ENCODE measurements around the gene SLC2A11. TPM values are rescaled to one million over a fixed set of nuclear protein-coding genes. Genes with fewer than 3 reads are reported as not detected.

The SLC2A11 gene
- total RNA-seq, 4 donors from 2014 or later, result 17.5 to 30.0 (median 24.3) TPM

GRCh38 chr22:23838681-23839468 lies 18.8 kb upstream of the SLC2A11 start, which contains the start of gene DERL3:
TSS of gene DERL3 (minus strand) at chr22:23839006. CDS start at chr22:23838987, 19 bp downstream.
- TF ChIP-seq, protein P1, sequence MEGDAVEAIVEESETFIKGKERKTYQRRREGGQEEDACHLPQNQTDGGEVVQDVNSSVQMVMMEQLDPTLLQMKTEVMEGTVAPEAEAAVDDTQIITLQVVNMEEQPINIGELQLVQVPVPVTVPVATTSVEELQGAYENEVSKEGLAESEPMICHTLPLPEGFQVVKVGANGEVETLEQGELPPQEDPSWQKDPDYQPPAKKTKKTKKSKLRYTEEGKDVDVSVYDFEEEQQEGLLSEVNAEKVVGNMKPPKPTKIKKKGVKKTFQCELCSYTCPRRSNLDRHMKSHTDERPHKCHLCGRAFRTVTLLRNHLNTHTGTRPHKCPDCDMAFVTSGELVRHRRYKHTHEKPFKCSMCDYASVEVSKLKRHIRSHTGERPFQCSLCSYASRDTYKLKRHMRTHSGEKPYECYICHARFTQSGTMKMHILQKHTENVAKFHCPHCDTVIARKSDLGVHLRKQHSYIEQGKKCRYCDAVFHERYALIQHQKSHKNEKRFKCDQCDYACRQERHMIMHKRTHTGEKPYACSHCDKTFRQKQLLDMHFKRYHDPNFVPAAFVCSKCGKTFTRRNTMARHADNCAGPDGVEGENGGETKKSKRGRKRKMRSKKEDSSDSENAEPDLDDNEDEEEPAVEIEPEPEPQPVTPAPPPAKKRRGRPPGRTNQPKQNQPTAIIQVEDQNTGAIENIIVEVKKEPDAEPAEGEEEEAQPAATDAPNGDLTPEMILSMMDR (IDR thresholded peaks at IDR 0.05), result no peak
- TF ChIP-seq POLR2A (IDR thresholded peaks at IDR 0.05), result no peak
- Histone ChIP-seq H3K27ac (no peak within 1 kb of the TSS), H3K4me3 (replicated peaks in 1 of 3) (peak within 1 kb of the TSS in 1 of 3 donors; percentile 31), H3K4me1 (peaks cover 10 to 23% of the 10 kb centered on the region in 2 donors), H3K9me3 (no peaks in the 10 kb centered on the region), H3K36me3 (peaks cover 12 to 24% of the 10 kb centered on the region in 2 donors), H3K27me3 (no peaks in the 10 kb centered on the region)
- WGBS, 2 donors, result 2 to 3% methylated on average over 49 of the region's 70 CpGs
- peak; percentile 98 to 99 for DNase-seq
- intact Hi-C loops (cut with DNase I), result no loop called here

DNA sequence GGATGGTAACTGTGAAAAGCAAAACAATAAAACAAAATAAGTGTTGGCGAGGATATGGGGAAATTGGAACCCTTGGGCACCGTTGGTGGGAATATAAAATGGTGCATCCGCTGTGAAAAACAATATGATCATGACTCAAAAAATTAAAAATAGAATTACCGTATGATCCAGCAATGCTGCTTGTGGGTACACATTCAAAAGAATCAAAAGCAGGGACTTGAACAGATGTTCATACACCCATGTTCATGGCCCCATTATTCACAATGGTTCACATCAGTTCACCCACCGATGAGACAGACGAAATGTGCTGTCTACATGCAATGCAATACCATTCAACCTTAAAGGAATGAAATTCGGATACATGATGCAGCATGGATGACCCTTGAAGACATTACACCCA lies 17.6 kb upstream of the SLC2A11 start:
- Histone ChIP-seq H3K4me1 (peaks cover 19 to 34% of the 10 kb centered on the region in 2 donors), H3K27ac (no peak overlapping the region)

GRCh38 chr22:23841292-23841691 lies 16.4 kb upstream of the SLC2A11 start:
- no peak overlapping the region for H3K27ac ChIP-seq
- no peak overlapping the region for H3K4me3 ChIP-seq (replicated peaks in 1 of 3)
- no peaks in the 10 kb centered on the region for H3K9me3 ChIP-seq
- H3K27me3 ChIP-seq, result no peaks in the 10 kb centered on the region
- TF ChIP-seq POLR2A (IDR thresholded peaks at IDR 0.05), result no peak
- TF ChIP-seq, protein P1 (IDR thresholded peaks at IDR 0.05), result no peak
- WGBS, 2 donors, result 92 to 93% methylated on average over 5 of the region's 5 CpGs
- H3K4me1 ChIP-seq, result peaks cover 20 to 42% of the 10 kb centered on the region in 2 donors
- no peaks in the 10 kb centered on the region for H3K36me3 ChIP-seq
- intact Hi-C loops (cut with DNase I), result loop anchor here (5.0 to 10.0 kb wide), 2 partner anchors 54 to 296 kb away; partner anchors contain the start of gene SMARCB1
- no peak for DNase-seq

More for the DNA sequence above, 17.6 kb upstream of the SLC2A11 start:
- intact Hi-C loops (cut with DNase I), result loop anchor here (5.0 to 10.0 kb wide), 2 partner anchors 53 to 295 kb away; partner anchors contain the start of gene SMARCB1
- Histone ChIP-seq H3K9me3 (no peaks in the 10 kb centered on the region), H3K4me3 (replicated peaks in 1 of 3) (no peak overlapping the region), H3K36me3 (peaks cover 2 to 13% of the 10 kb centered on the region in 2 donors), H3K27me3 (no peaks in the 10 kb centered on the region)
- 84 to 88% methylated on average over 7 of the region's 7 CpGs for WGBS, 2 donors
- TF ChIP-seq POLR2A (IDR thresholded peaks at IDR 0.05), result no peak
- TF ChIP-seq, protein P1 (IDR thresholded peaks at IDR 0.05), result no peak
- DNase-seq, result no peak

- no peak for DNase-seq
- no peaks in the 10 kb centered on the region for H3K36me3 ChIP-seq
- H3K9me3 ChIP-seq, result no peaks in the 10 kb centered on the region
- no peaks in the 10 kb centered on the region for H3K27me3 ChIP-seq
- intact Hi-C loops (cut with DNase I), result loop anchor here (5.0 to 10.0 kb wide), 2 partner anchors 55 to 297 kb away; partner anchors contain the start of gene SMARCB1
- TF ChIP-seq, protein P1 (IDR thresholded peaks at IDR 0.05), result no peak
- no peak for TF ChIP-seq POLR2A (IDR thresholded peaks at IDR 0.05)
- no peak overlapping the region for H3K27ac ChIP-seq
- peaks cover 20 to 42% of the 10 kb centered on the region in 2 donors for H3K4me1 ChIP-seq
- WGBS, 2 donors, result 75 to 84% methylated on average over 13 to 20 of the region's 20 CpGs
- no peak overlapping the region for H3K4me3 ChIP-seq (replicated peaks in 1 of 3)
Measured at GRCh38 chr22:23841736-23842445, 15.8 kb upstream of the SLC2A11 start.

All from thyroid gland (tissue), 4 donors.